ENCODE measurements around the gene MBD3L3.

DNA sequence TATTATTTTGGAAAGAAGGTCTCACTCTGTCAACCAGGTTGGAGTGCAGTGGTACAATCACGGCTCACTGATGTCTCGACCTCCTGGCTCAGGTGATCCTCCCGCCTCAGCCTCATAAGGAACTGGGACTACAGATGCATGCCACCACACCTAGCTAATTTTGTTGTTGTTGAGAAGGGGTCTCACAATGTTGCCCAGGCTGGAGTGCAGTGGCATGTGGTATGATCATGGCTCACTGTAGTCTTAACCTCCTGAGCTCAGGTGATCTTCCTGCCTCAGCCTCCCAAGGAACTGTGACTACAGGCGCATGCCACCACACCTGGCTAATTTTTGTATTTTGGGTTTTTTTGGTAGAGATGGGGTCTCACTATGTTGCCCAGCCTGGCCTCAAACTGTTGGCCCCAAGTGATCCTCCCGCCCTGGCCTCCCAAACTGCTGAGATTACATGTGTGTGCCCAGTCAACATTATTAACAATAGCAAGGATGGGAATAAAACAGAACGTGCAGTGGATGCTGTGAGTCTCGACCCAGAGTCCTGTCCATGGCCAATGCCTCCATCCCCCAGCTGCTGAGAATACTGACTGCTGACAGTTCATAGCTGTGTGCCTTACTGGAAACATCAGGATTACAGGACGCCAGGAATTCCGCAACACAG lies 5.4 kb upstream of the MBD3L3 start:
- TF ChIP-seq CTCF (conservative IDR thresholded peaks at IDR 0.05) (no peak), ZFX (IDR thresholded peaks at IDR 0.05) (no peak)
